ENCODE results near the gene PPP6R3.

PPP6R3 gene

GRCh38 chr11:68651208-68651984 lies 190.8 kb downstream of the PPP6R3 start:
- no peak for DNase-seq (ENCODE audit: low read depth in 2 of 2)

- DNase-seq (ENCODE audit: low read depth in 2 of 2) = no peak
Measured at GRCh38 chr11:68651985-68652682, 191.6 kb downstream of the PPP6R3 start.

GRCh38 chr11:68652683-68653156 lies 192.2 kb downstream of the PPP6R3 start:
- no peak for DNase-seq (ENCODE audit: low read depth in 2 of 2)

GRCh38 chr11:68653486-68654430 lies 193.2 kb downstream of the PPP6R3 start:
- no peak for DNase-seq (ENCODE audit: low read depth in 2 of 2)

- DNase-seq (ENCODE audit: low read depth in 2 of 2) = no peak
Measured at GRCh38 chr11:68654978-68655377, 194.4 kb downstream of the PPP6R3 start.

GRCh38 chr11:68655406-68655805 lies 194.9 kb downstream of the PPP6R3 start:
- no peak for DNase-seq (ENCODE audit: low read depth in 2 of 2)

GRCh38 chr11:68655806-68656205 lies 195.3 kb downstream of the PPP6R3 start:
- DNase-seq (ENCODE audit: low read depth in 2 of 2) = no peak

- DNase-seq (ENCODE audit: low read depth in 2 of 2) = no peak
Measured at GRCh38 chr11:68657021-68657780, 196.6 kb downstream of the PPP6R3 start.

- DNase-seq (ENCODE audit: low read depth in 2 of 2) = no peak
Measured at GRCh38 chr11:68658097-68658496, 197.5 kb downstream of the PPP6R3 start.

- no peak for DNase-seq (ENCODE audit: low read depth in 2 of 2)
Measured at GRCh38 chr11:68658661-68659060, 198.1 kb downstream of the PPP6R3 start.

GRCh38 chr11:68659158-68659921 lies 198.8 kb downstream of the PPP6R3 start:
- no peak for DNase-seq (ENCODE audit: low read depth in 2 of 2)

- no peak for DNase-seq (ENCODE audit: low read depth in 2 of 2)
Measured at GRCh38 chr11:68660066-68660810, 199.7 kb downstream of the PPP6R3 start.

- DNase-seq (ENCODE audit: low read depth in 2 of 2) = no peak
Measured at GRCh38 chr11:68661014-68661413, 200.5 kb downstream of the PPP6R3 start.

- no peak for DNase-seq (ENCODE audit: low read depth in 2 of 2)
Measured at GRCh38 chr11:68661697-68662603, 201.4 kb downstream of the PPP6R3 start.

GRCh38 chr11:68663482-68664010 lies 203.0 kb downstream of the PPP6R3 start:
- DNase-seq (ENCODE audit: low read depth in 2 of 2) = no peak

GRCh38 chr11:68664141-68664540 lies 203.6 kb downstream of the PPP6R3 start:
- DNase-seq (ENCODE audit: low read depth in 2 of 2) = no peak

GRCh38 chr11:68664906-68665305 lies 204.4 kb downstream of the PPP6R3 start:
- DNase-seq (ENCODE audit: low read depth in 2 of 2) = no peak
